HTERT RPE-1 (cell line): ENCODE measurements around the gene P4HTM.
"Not testable (repeated sequence)": the region's sequence is repeated elsewhere in the genome, so short reads cannot be mapped to it uniquely, and the experiment has no call there.

ENCODE experiments used
- in situ Hi-C: fragments of 300-500 bp; cut with MboI; formaldehyde crosslinking; loops from 4 replicates; pipeline ENCODE4 v1.14.3; 2020; ENCODE audit warnings: low sequenced_read_pairs

The P4HTM gene

DNA sequence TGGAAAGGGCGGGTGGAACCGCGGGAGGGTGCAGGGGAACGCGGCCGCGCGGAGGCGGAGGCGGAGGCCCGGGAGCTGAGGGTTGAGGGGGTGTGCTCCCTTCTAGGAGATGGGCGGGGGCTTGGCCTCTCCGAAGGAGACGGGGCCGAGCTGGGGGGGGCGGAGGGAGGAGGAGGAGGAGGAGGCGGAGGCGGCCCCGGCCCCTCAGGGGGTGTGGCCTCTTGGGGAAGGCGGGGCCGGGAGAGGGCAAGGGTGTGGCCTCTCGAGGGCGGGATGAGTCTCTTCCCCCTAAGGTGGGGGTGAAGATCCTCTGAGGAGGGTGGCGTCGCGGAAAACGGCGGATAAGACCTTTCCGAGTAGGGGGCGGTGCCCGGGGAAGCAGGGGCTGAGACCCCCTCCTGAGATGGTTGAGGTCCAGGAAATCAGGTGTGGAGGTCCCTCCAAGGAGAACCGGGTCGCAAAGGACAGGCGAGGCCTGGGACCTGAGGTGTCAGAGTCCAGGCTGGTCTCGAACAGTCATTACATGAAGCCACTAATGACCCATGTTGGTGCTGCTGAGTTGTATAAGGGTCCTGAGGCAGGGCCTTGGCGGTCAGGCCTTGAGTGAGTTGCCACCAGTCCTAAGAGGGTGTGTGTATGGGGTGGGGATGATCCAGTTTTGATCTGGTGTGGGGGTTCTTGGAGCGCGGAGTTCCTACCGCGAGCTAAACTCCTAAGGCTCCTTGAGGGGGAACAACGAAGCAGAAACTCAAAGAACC is 17.9 kb downstream of the P4HTM start:
- in situ Hi-C loops: no loop called here

- in situ Hi-C loops: not testable (repeated sequence)
Measured at GRCh38 chr3:49008627-49009026, 18.6 kb downstream of the P4HTM start.

DNA sequence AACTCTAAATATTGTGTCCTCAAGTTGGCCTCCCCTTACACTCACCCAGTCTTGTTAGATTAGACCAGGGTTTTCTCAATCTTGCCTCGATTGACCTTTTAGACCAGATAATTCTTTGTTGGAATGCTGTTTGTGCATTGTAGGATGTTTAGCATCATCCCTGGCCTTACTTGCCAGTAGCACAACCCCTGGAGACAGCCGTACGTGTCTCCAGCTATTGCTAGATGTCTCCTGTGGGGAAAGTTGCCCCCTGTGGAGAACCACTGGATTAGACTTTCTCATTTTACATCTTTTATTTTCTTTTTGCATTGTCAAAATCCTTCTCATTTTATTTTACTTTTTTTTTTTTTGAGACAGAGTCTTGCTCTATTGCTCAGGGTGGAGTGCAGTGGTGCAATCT is 19.4 kb downstream of the P4HTM start:
- in situ Hi-C loops: no loop called here

DNA sequence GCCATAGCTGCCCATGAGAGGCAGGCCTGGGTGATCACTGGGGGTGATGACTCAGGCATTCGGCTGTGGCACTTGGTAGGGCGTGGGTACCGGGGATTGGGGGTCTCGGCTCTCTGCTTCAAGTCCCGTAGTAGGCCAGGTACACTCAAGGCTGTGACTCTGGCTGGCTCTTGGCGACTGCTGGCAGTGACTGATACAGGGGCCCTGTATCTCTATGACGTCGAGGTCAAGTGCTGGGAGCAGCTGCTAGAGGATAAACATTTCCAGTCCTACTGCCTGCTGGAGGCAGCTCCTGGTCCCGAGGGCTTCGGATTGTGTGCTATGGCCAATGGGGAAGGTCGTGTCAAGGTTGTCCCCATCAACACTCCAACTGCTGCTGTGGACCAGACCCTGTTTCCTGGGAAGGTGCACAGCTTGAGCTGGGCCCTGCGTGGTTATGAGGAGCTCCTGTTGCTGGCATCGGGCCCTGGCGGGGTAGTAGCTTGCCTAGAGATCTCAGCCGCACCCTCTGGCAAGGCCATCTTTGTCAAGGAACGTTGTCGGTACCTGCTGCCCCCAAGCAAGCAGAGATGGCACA is 22.5 kb downstream of the P4HTM start:
- in situ Hi-C loops: no loop called here

GRCh38 chr3:49013113-49013737 is 23.2 kb downstream of the P4HTM start:
- in situ Hi-C loops: no loop called here

DNA sequence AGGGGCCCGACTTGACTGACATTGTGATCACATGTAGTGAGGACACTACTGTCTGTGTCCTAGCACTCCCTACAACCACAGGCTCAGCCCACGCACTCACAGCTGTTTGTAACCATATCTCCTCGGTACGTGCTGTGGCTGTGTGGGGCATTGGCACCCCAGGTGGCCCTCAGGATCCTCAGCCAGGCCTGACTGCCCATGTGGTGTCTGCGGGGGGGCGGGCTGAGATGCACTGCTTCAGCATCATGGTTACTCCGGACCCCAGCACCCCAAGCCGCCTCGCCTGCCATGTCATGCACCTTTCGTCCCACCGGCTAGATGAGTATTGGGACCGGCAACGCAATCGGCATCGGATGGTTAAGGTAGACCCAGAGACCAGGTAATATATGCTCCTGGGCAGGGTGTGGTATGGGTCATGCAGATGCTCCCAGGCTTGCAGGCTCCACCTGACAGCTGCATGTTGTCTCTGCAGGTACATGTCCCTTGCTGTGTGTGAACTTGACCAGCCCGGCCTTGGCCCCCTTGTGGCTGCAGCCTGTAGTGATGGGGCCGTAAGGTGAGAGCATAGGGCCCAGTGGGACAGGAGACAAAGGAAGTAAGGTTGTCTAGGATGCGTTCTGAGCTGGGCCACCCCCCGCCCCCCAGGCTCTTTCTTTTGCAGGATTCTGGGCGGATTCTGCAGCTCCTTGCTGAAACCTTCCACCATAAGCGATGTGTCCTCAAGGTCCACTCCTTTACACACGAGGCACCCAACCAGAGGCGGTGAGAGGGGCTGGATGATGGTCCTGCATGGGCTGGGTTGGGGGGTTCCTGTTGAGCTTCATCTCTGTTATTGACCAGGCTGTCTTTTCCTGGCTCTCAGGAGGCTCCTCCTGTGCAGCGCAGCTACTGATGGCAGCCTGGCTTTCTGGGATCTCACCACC is 24.0 kb downstream of the P4HTM start:
- in situ Hi-C loops: no loop called here

GRCh38 chr3:49015072-49015471 is 25.0 kb downstream of the P4HTM start:
- in situ Hi-C loops: no loop called here

- in situ Hi-C loops: no loop called here
Measured at GRCh38 chr3:49015765-49016164, 25.7 kb downstream of the P4HTM start.

GRCh38 chr3:49016414-49017228 is 26.6 kb downstream of the P4HTM start:
- in situ Hi-C loops: no loop called here

GRCh38 chr3:49017229-49017970 is 27.4 kb downstream of the P4HTM start:
- in situ Hi-C loops: no loop called here

DNA sequence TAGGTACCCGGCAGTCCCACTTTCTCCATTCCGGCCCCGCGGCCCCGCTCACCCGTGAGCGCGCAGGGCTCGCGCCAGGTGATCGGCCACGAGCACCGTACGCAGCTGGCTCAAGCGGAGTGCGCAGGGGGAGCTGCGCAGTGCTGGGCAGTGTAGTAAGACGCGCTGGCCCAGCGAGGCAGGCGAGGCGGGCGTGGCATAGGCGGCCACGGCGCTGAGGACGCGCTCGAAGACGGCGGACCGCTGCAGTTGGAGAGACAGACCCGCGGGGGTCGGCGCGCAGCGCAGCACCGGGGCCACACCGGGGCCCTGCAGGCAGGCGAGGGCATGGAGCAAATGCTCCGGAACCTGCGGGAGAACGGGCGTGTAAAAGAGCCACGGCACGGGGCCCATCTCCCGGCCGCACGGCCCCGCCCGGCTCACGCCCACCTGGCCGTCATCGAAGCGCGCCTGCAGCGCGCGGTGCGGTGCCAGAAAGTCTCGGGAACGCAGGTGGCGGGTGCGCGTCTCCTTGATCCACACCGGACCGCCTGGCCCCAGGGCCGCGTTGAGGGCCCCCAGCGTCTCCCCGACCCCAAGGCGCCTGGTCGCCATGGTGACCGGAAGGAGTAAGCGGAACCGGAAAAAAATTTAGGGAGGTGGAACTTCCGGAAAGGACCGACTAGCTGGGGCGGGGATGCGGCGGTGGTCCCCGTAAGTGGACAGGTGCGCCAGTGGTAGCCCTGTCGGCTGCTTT is 28.1 kb downstream of the P4HTM start, which contains the start of gene DALRD3:
Gene DALRD3 (minus strand): TSS at position 610 of the 736 bp plus-strand sequence. CDS start 16 bp downstream, at position 594.
- in situ Hi-C loops: no loop called here

DNA sequence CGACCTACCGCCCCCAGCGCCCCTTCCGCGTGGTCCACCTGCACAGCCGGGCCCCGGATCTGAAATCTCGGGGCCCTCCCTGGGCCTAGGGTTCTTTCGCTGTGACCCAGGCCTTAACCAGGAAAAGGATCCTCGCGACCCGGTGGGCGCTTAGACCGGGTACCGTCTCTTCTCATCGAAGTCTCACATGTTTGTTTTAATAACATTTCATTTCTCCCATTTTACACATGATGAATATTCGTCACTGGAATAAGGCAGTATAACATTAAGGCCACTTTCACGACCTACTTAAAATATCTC is 28.6 kb downstream of the P4HTM start:
- in situ Hi-C loops: no loop called here

GRCh38 chr3:49019941-49020329 is 29.9 kb downstream of the P4HTM start:
- in situ Hi-C loops: no loop called here

DNA sequence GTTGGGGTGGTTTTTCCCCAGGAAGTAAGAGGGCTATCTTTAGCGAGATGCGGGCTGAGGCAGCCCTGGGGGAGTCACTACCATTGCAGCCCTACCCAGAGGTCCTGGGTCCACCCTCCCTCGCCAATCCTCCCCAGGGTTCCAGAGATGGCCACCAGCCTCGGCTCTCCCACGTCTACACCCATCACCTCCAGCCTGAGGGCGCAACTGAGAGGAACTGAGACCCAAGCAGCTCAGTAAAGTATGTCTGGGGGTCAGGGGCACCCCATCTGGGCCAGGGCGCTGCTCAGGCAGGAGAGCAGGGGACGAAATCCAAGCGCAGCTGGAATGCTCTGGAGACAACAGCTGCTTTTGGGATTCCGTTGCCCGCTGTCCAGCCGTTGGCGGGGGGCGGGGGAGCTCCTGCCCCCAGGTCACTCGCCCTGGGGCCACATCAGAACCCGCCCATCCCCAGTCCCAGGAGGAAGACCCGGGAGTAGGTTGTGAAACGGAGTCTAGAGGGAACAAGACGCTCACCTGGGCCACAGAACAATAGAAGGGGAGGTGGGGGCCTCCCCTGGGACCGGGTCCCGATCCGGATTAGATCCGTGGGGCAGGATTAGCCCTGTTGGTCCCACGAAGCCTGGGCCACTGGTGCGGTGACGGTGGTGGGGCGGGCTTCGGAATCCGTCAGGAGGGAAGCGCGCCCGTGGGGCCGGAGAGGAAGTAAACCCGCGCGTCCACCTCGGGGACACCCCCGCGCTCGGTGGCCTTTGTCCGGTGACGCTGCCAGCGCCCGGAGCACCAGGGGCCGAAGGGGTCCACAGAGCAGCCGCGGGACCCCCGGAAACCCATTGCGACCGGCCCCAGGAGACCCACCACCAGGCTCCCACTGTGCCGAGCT is 30.5 kb downstream of the P4HTM start:
- in situ Hi-C loops: no loop called here

GRCh38 chr3:49021213-49021812 is 31.3 kb downstream of the P4HTM start:
- in situ Hi-C loops: no loop called here

DNA sequence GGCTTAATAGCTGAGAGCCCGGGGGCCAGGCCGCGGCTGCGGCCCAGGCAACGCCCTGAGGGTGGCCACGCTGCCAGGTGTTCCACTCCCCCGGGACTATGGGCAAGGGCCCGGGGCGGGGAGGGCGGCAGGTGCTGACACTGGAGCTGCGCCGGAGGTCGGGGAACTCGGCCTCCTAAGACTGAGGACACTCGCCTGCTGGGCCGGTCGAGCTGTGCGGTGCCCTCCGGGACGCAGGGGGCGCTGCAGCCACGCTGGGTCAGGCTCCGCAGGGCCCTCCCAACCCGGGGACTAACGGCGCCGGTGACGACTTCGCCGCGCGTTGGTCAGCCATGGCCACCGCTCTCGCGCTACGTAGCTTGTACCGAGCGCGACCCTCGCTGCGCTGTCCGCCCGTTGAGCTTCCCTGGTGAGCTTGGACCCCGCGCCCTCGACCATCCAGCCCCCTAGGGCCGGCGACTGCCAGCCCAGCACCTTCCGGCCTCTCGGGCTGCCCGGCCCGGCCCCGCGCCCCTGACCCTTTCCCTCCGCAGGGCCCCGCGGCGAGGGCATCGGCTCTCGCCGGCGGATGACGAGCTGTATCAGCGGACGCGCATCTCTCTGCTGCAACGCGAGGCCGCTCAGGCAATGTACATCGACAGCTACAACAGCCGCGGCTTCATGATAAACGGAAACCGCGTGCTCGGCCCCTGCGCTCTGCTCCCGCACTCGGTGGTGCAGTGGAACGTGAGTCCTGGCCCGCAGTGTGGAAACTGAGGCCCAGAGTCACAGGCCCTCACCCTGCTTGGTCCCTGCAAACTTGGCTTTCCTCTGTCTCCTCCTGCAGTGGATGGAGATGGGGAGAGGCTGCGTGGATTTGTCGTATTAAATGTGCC is 32.0 kb downstream of the P4HTM start, which contains the start of gene NDUFAF3:
Gene NDUFAF3 (plus strand): TSS at position 309 of the 875 bp plus-strand sequence. CDS start 24 bp downstream, at position 333.
- in situ Hi-C loops: no loop called here
